Esophagus muscularis mucosa (tissue), 4 donors: ENCODE data around the gene GSTK1.

ENCODE experiments used
- CTCF ChIP-seq, 3 experiments: fragments of 200-600 bp in 2 of 3; fragments of 450-650 bp in 1 of 3; sonication (generic) in 2 of 3; IDR thresholded peaks; one replicate each; pipeline ENCODE4 v1.5.1; 2017 to 2019; ENCODE audit warnings: antibody characterized with exemption in 3 of 3, mild to moderate bottlenecking in 2 of 3, moderate library complexity in 1 of 3
- EP300 ChIP-seq: sonication (generic); formaldehyde crosslinking; IDR thresholded peaks from one replicate; pipeline ENCODE4 v1.6.1; 2017; ENCODE audit warnings: antibody characterized with exemption
- POLR2A ChIP-seq: fragments of 450-650 bp; IDR thresholded peaks from one replicate; pipeline ENCODE4 v1.6.1; 2017; ENCODE audit warnings: antibody characterized with exemption, moderate library complexity, mild to moderate bottlenecking, low read depth
- POLR2AphosphoS5 ChIP-seq, 2 donors: sonication (generic); formaldehyde crosslinking; IDR thresholded peaks; one replicate each; pipeline ENCODE4 v1.6.1; 2017; ENCODE audit warnings: antibody characterized with exemption in 2 of 2

GRCh38 chr7:143265017-143265693 is 1.9 kb downstream of the GSTK1 start:
- TF ChIP-seq CTCF (IDR thresholded peaks at IDR 0.05) (no peak), POLR2A (no peak), POLR2AphosphoS5 (IDR thresholded peaks at IDR 0.05) (no peak), EP300 (no peak)
